Endothelial cell of umbilical vein (primary cell): Measurements from ENCODE around the gene PTPRD. TPM values are rescaled to one million over a fixed set of nuclear protein-coding genes. Genes with fewer than 3 reads are reported as not detected.

Source experiments
- BruUV-seq: library from RNA; stranded (reverse); fragments of 400-500 nt; replicated peaks from 2 replicates; lab custom pipeline; 2021; lab: Mats Ljungman, UMichigan
- CTCF ChIA-PET: fragments of 300-600, 350-600 bp; sonication (Branson Sonifier 250); formaldehyde crosslinking; loops from one replicate; lab custom pipeline; 2021; ENCODE audit warnings: antibody characterized with exemption, inconsistent platforms; lab: Charles Lee
- POLR2A ChIA-PET: fragments of 300-600, 350-600 bp; sonication (Branson Sonifier 250); formaldehyde crosslinking; loops from one replicate; lab custom pipeline; 2021; ENCODE audit warnings: antibody characterized with exemption, inconsistent platforms; lab: Charles Lee
- DNase-seq: peaks from one replicate; pipeline ENCODE4 v3.0.0-alpha.2; 2011; ENCODE audit warnings: low read depth, low spot score
- FAIRE-seq: peaks from 2 replicates; lab custom pipeline; 2011; peaks lifted over from hg19 to GRCh38; lab: Jason Lieb, UNC
- H2AFZ ChIP-seq: 2 replicates; pipeline ENCODE4 v1.6.0; 2012; ENCODE audit warnings: low read depth, low read length, control low read depth, inconsistent platforms
- H3K27ac ChIP-seq: 2 replicates; pipeline ENCODE4 v1.5.1; 2011; ENCODE audit warnings: low read depth, mild to moderate bottlenecking, control low read depth, low read length, moderate library complexity; ENCODE audit not compliant: insufficient read depth
- H3K27me3 ChIP-seq, 2 experiments: 2 replicates each; pipeline versions ENCODE4 v1.6.0 to v1.6.1; 2011; ENCODE audit warnings: low read length in 2 of 2, mixed read lengths in 1 of 2; ENCODE audit not compliant: control insufficient read depth in 2 of 2, insufficient read depth in 2 of 2
- H3K36me3 ChIP-seq, 2 experiments: 2 replicates in 1 of 2; 3 replicates in 1 of 2; pipeline ENCODE4 v1.5.1; 2011; ENCODE audit warnings: low read length in 2 of 2, mild to moderate bottlenecking in 1 of 2, moderate library complexity in 1 of 2; ENCODE audit not compliant: control insufficient read depth in 2 of 2, insufficient read depth in 2 of 2; ENCODE audit errors: extremely low read depth in 1 of 2
- H3K4me1 ChIP-seq: 3 replicates; pipeline ENCODE4 v1.5.1; 2011; ENCODE audit warnings: mild to moderate bottlenecking, low read length; ENCODE audit not compliant: control insufficient read depth, insufficient read depth; ENCODE audit errors: extremely low read depth
- H3K4me2 ChIP-seq: 2 replicates; pipeline ENCODE4 v1.6.1; 2011; ENCODE audit warnings: low read length, control low read depth, mixed read lengths; ENCODE audit not compliant: insufficient read depth
- H3K4me3 ChIP-seq, 3 experiments: fragments of 200-600 bp in 1 of 3; sonication (generic), shearing (Covaris generic) in 1 of 3; replicated peaks in 1 of 3; 2 replicates each; pipeline ENCODE4 v1.5.1; 2011 to 2016; ENCODE audit warnings: control low read depth in 3 of 3, low read length in 3 of 3, mild to moderate bottlenecking in 2 of 3, inconsistent platforms in 1 of 3, low read depth in 1 of 3, moderate library complexity in 1 of 3; ENCODE audit not compliant: insufficient read depth in 1 of 3
- H3K79me2 ChIP-seq: 2 replicates; pipeline ENCODE4 v1.6.0; 2012; ENCODE audit warnings: low read length, inconsistent platforms; ENCODE audit not compliant: control insufficient read depth, insufficient read depth
- H3K9ac ChIP-seq: replicated peaks from 2 replicates; pipeline ENCODE3; 2011; ENCODE audit warnings: low read length, control low read depth; ENCODE audit not compliant: insufficient read depth; ENCODE audit errors: extremely low read depth
- H3K9me1 ChIP-seq: replicated peaks from 3 replicates; pipeline ENCODE4 v1.6.0; 2011; ENCODE audit warnings: mild to moderate bottlenecking, low read length; ENCODE audit not compliant: control insufficient read depth, insufficient read depth; ENCODE audit errors: extremely low read depth
- H3K9me3 ChIP-seq: replicated peaks from 2 replicates; pipeline ENCODE4 v1.5.1; 2012; ENCODE audit warnings: low read length, inconsistent platforms; ENCODE audit not compliant: control insufficient read depth, insufficient read depth
- H4K20me1 ChIP-seq: replicated peaks from 2 replicates; pipeline ENCODE3; 2011; ENCODE audit warnings: mild to moderate bottlenecking, low read length; ENCODE audit not compliant: control insufficient read depth, insufficient read depth; ENCODE audit errors: extremely low read depth
- EZH2 ChIP-seq: IDR thresholded peaks from 2 replicates; pipeline ENCODE4 v1.6.1; 2012; ENCODE audit warnings: borderline replicate concordance, low read depth, mild to moderate bottlenecking, moderate library complexity, low read length, inconsistent platforms; ENCODE audit not compliant: severe bottlenecking
- FOS ChIP-seq: IDR thresholded peaks from 2 replicates; pipeline ENCODE4 v1.6.1; 2011; ENCODE audit warnings: mild to moderate bottlenecking, low read length, moderate library complexity, borderline replicate concordance; ENCODE audit not compliant: insufficient read depth
- GATA2 ChIP-seq: IDR thresholded peaks from 2 replicates; pipeline ENCODE4 v1.7.0; 2011; ENCODE audit warnings: low read depth, mild to moderate bottlenecking, moderate library complexity, mixed read lengths, low read length; ENCODE audit not compliant: insufficient read length, insufficient read depth
- JUN ChIP-seq: IDR thresholded peaks from 2 replicates; pipeline ENCODE4 v1.6.1; 2011; ENCODE audit warnings: borderline replicate concordance, low read depth; ENCODE audit not compliant: insufficient read length, insufficient read depth
- MYC ChIP-seq: IDR thresholded peaks from one replicate; pipeline ENCODE4 v1.6.1; 2011; ENCODE audit warnings: mild to moderate bottlenecking, low read depth, low read length
- POLR2A ChIP-seq: IDR thresholded peaks from 2 replicates; pipeline ENCODE4 v1.6.1; 2012; ENCODE audit warnings: low read depth, mild to moderate bottlenecking, control low read depth, low read length
- POLR2AphosphoS5 ChIP-seq: IDR thresholded peaks from 2 replicates; pipeline ENCODE4 v1.6.1; 2012; ENCODE audit warnings: low read depth, mild to moderate bottlenecking, control low read depth, low read length, moderate library complexity; ENCODE audit not compliant: insufficient read depth
- dilution Hi-C: fragments of 300-500 bp; cut with MboI; formaldehyde crosslinking; loops from one replicate; pipeline ENCODE4 v1.15.0; 2019; ENCODE audit warnings: low sequenced_read_pairs; ENCODE audit not compliant: extremely low pct_ligation_motif_present
- intact Hi-C: fragments of 100-400 bp; cut with micrococcal nuclease; formaldehyde crosslinking; loops from one replicate; pipeline ENCODE4 v1.10.0; 2022
- polyA plus RNA-seq, 4 experiments: library from polyadenylated mRNA; depleted of rRNA in 3 of 4; stranded (reverse) in 3 of 4; unstranded in 1 of 4; fragments of >200 nt; gene quantifications; 2 replicates each; pipeline versions ENCODE4 v1.2.1 to v1.2.3, GENCODE V29; 2011 to 2012; ENCODE audit warnings: missing spikeins in 1 of 4
- total RNA-seq: library from RNA; stranded (reverse); gene quantifications from 2 replicates; pipeline ENCODE4 v1.2.3, GENCODE V29; 2021
- TF ChIP-seq, protein P1 (sequence below): IDR thresholded peaks from 2 replicates; pipeline ENCODE4 v1.6.1; 2011; ENCODE audit not compliant: insufficient read depth, insufficient read length
- TF ChIP-seq, protein P2 (sequence below), 2 donors: IDR thresholded peaks; 1 replicate in 1 of 2; 2 replicates in 1 of 2; pipeline ENCODE4 v1.5.1; 2011; ENCODE audit warnings: low read length in 2 of 2, mild to moderate bottlenecking in 2 of 2, moderate library complexity in 2 of 2, control low read depth in 1 of 2, inconsistent platforms in 1 of 2, low read depth in 1 of 2; ENCODE audit not compliant: insufficient read depth in 1 of 2; ENCODE audit errors: extremely low read depth in 1 of 2

Gene PTPRD
- total and polyA plus RNA-seq, 2 donors (not counting 3 experiments of a cell fraction or from before 2014, with no cell fraction given): 5.5 to 5.7 TPM

DNA sequence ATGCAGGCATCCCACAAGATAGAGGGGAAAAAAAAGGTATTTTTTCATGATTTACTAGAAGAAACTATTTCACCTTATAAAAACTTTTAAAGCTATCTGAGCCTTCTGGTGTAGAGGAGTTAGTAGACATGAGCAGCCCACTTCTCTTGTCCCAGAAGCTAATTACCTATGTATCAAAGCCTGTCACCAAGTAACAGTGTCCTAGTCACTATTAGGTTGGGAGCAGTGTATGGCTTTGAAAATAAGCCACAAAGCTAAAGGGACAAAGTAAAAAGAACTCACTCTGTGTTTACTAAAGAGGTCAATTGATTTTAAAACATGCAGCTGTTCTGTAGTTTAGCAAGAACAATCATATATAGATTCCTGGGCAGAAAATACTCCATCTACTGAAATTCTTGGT is 1286.1 kb downstream of the PTPRD start:
- no peak overlapping the region for H3K4me2 ChIP-seq
- ChIA-PET CTCF (no interaction called here), POLR2A (no interaction called here)
- TF ChIP-seq POLR2AphosphoS5 (no peak), JUN (no peak), MYC (no peak), GATA2 (no peak), POLR2A (no peak), FOS (no peak), EZH2 (no peak)
- TF ChIP-seq, protein P1, sequence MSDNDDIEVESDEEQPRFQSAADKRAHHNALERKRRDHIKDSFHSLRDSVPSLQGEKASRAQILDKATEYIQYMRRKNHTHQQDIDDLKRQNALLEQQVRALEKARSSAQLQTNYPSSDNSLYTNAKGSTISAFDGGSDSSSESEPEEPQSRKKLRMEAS: no peak
- TF ChIP-seq, protein P2, sequence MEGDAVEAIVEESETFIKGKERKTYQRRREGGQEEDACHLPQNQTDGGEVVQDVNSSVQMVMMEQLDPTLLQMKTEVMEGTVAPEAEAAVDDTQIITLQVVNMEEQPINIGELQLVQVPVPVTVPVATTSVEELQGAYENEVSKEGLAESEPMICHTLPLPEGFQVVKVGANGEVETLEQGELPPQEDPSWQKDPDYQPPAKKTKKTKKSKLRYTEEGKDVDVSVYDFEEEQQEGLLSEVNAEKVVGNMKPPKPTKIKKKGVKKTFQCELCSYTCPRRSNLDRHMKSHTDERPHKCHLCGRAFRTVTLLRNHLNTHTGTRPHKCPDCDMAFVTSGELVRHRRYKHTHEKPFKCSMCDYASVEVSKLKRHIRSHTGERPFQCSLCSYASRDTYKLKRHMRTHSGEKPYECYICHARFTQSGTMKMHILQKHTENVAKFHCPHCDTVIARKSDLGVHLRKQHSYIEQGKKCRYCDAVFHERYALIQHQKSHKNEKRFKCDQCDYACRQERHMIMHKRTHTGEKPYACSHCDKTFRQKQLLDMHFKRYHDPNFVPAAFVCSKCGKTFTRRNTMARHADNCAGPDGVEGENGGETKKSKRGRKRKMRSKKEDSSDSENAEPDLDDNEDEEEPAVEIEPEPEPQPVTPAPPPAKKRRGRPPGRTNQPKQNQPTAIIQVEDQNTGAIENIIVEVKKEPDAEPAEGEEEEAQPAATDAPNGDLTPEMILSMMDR (IDR thresholded peaks at IDR 0.05; ENCODE audit: extremely low read depth in 1 of 2, insufficient read depth in 1 of 2, low read depth in 1 of 2, low read length in 2 of 2): no peak
- H3K4me1 ChIP-seq: no peaks in the 10 kb centered on the region
- intact Hi-C loops (no loop called here), dilution Hi-C loops (no loop called here)
- no peak for DNase-seq
- H3K9ac ChIP-seq: no peak overlapping the region
- H3K79me2 ChIP-seq: no peaks in the 10 kb centered on the region
- FAIRE-seq: no peak
- no peaks in the 10 kb centered on the region for H3K27me3 ChIP-seq
- BruUV-seq: no TSS peak
- H2AFZ ChIP-seq: no peak overlapping the region
- H3K4me3 ChIP-seq: no peak overlapping the region
- H3K9me3 ChIP-seq: no peaks in the 10 kb centered on the region
- H4K20me1 ChIP-seq: no peaks in the 10 kb centered on the region
- no peaks in the 10 kb centered on the region for H3K9me1 ChIP-seq
- H3K27ac ChIP-seq: no peak overlapping the region
- no peaks in the 10 kb centered on the region for H3K36me3 ChIP-seq
